HG03045 (cell line): ENCODE results near the gene PSG6.
"Not testable (repeated sequence)": the region's sequence is repeated elsewhere in the genome, so short reads cannot be mapped to it uniquely, and the experiment has no call there.

Experiments used
- ATAC-seq: cut with Tn5 transposase; IDR thresholded peaks from one replicate; pipeline ENCODE4 v1.9.1; 2021; ENCODE audit warnings: mild to moderate bottlenecking, moderate library complexity; ENCODE audit not compliant: unreplicated experiment

PSG6 gene

DNA sequence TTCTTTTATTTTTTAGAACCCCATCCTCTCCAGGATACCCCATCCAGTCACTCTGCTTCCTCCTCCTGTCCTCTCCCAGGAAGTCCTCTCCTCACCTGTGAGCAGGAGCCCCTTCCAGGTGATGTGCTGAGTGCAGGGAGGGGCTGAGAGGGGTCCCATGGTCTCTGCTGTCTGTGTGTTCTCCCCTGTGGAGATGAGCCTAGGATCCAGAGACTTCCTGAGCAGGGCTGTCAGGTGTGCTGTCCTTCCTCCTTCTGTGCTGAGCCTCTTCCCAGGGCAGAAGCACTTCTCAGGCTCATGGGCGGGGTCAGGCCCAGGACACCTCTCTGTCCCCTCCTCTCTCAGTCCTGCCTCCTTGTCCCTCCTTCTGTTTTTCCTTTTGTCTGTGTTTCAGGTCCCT lies at the start of gene PSG6:
Gene PSG6 (minus strand): TSS at position 261 of the 400 bp plus-strand sequence. CDS start 102 bp downstream, at position 159.
- not testable (repeated sequence) for ATAC-seq

- ATAC-seq: no peak
These were observed 47.5 kb upstream of the PSG6 start for GRCh38 chr19:42965176-42965575.

- no peak for ATAC-seq
These were observed 43.4 kb upstream of the PSG6 start for GRCh38 chr19:42961119-42961518.

GRCh38 chr19:42952126-42952525 lies 34.4 kb upstream of the PSG6 start:
- not testable (repeated sequence) for ATAC-seq

DNA sequence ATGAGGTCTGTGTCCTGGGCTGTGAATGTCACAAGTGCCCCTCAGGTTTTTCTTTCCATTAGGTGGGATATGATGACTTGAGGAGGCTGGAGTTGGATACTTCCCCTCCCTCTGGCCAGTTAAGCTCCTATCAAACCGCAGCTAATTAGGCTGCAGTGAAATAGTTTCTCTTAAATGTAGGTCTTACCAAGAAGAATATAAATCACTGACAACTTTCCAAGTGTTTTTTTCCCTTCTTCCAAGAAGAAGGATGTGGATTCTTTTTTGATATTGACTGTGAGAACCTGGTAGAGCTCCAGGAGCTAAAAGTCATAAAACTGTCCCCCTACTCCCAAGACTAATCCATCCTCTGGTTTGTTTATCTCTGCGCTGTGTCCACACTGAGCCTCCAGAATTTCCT lies 33.8 kb upstream of the PSG6 start:
- ATAC-seq: not testable (repeated sequence)

DNA sequence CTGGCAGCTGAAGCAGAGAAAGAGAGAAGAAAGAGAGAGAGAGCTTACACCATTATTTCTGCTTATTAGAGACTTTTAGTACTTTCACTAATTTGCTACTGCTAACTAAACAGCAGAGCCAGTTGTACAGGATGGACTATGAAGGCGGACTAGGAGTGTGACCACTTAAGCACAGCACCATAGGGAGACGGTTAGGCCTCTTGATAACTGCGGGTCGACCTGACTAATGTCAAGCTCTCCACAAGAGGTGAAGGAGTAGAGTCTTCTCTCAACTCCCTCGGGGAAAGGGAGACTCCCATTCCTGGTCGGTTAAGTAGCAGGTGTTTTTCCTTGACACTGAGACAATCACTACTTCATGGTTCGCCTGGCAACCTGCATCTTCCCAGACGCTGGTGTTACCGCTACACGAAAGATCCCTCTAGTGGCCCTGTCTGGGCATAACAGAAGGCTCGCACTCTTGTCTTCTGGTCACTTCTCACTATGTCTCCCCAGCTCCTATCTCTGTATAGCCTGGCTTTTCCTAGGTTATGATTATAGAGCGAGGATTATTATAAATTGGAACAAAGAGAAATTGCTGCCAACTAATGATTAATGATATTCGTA lies 24.6 kb upstream of the PSG6 start:
- no peak for ATAC-seq

DNA sequence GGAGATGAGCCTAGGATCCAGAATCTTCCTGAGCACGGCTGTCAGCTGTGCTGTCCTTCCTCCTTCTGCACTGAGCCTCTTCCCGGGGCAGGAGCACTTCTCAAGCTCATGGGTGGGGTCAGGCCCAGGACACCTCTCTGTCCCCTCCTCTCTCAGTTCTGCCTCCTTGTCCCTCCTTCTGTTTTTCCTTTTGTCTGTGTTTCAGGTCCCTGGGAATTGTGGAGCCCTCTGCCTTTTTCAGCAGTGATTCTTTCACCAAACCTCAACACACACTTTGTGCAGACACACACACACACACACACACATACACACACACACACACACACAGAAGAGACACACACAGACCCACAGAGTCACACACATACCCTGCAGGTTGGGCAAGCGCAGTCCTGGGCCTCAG lies 19.4 kb upstream of the PSG6 start, which contains the start of gene PSG7:
Gene PSG7 (minus strand): TSS at position 101 of the 400 bp plus-strand sequence. CDS start 131 bp downstream, outside the sequence.
- not testable (repeated sequence) for ATAC-seq

DNA sequence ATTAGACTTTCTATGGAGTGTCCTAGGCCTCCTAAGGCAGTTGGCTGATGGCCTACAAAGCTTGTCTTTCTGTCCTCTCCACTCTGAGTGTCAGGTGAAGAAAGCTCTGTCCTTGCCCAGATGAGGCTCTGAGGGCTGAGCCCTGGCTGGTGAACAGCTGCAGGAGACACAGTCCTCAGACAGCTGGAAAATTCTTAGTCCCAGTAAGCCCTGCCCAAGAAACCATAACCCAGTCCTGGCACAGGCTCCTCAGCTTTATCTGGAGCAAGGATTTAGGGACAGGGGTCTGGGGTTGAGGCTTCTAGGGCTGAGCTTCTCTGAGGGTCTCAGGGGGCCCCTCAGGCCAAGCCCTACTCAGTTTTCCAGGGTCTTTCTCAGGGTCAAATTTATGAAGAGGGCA lies 17.0 kb upstream of the PSG6 start:
- not testable (repeated sequence) for ATAC-seq

GRCh38 chr19:42934183-42934582 lies 16.5 kb upstream of the PSG6 start:
- not testable (repeated sequence) for ATAC-seq

GRCh38 chr19:42933412-42933811 lies 15.7 kb upstream of the PSG6 start:
- not testable (repeated sequence) for ATAC-seq

- ATAC-seq: not testable (repeated sequence)
These were observed 14.9 kb upstream of the PSG6 start for GRCh38 chr19:42932485-42933101.

GRCh38 chr19:42930214-42930613 lies 12.5 kb upstream of the PSG6 start:
- ATAC-seq: not testable (repeated sequence)

DNA sequence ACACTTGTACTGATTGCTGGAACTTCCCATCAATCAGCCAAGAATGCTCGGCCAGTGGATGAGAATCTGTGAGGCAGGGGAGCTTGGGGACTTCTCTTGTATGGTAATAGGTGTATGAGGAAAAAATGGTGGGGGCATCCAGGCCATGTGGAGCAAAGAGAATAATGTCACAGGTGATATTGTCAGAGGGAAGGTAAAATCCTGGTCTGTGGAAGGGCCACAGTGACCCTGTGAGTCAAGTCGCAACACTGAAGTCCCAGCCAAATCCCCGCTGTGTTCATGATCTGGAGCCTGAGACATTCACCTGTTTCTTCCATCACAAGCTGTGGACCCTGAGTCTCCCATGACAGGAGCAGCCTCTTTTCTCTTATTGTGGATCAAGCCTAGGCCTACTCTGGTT lies 11.2 kb upstream of the PSG6 start:
- no peak for ATAC-seq

- no peak for ATAC-seq
These were observed 9.1 kb upstream of the PSG6 start for GRCh38 chr19:42926781-42927180.

- not testable (repeated sequence) for ATAC-seq
These were observed 5.4 kb upstream of the PSG6 start for GRCh38 chr19:42923106-42923505.

DNA sequence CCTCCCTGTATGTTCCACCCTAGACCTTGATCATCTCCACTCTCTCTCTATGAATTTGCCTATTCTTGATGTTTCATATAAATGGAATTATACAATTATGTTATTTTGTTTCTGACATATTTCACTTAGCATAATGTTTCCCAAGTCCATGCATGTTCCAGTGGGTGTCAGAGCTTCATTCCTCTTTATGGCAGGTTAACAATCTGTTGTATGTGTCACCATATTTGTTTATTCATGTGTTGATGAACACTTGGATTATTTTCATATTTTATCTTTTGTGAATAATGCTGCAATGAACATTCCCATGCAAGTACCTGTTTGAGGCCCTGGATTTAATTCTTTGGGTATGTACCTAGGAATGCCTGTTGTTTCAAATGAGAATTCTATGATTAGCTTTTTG lies 3.3 kb upstream of the PSG6 start:
- not testable (repeated sequence) for ATAC-seq

- no peak for ATAC-seq
These were observed 2.0 kb upstream of the PSG6 start for GRCh38 chr19:42919757-42920079.

GRCh38 chr19:42919070-42919756 lies 1.5 kb upstream of the PSG6 start:
- ATAC-seq: not testable (repeated sequence)

DNA sequence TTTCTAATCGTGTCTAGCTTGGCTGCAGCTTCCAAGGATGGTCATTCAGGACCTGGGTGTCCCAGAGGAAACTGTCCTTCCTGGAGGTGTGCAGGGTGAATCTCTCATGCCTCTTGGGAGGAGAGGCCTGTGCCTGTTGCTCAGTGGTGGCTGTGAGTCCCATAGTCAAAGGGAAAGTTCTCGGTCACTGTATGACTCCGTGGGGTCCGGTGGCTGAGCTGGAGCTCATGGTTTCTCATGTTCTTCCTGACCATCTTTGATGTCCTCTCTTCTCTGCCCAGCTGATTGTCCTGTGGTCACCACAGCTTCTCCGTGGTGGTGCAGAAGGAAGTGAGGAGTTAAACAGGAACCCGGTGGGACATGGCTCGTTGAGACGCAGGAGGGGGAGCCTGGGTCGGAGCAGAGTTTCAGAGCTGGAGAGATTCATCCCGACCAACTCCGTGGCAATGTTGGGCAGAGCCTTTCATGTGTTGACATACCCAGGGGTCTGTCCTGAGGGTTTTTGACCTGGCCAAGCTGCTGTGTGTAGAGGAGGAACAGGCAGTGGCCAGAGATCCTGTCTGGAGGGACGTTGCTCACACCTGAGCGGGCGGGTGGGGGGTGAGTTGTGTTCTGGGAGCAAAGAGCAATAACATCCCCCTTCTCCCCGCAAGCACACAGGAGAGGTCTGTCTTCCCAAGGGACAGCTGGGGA lies 829 bp upstream of the PSG6 start:
- not testable (repeated sequence) for ATAC-seq

DNA sequence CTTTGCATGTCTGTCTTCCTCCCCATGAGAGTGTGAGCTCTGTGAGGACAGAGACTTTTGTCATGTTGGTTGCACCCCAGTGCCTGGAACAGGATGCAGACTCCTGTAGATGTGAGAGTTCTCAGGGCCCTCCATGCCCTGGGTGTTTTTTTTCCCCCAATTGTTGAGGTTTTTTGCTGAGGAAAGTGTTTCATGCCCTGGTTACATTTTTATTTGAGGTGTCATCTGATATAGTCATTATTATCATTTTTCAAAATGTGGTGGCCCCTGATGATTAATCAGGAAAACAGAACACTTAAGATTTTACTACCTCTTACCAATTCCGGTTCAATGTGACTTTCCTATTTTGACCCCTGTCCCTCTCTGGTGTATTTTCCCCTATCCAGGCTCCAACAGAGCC lies 763 bp downstream of the PSG6 start:
- ATAC-seq: not testable (repeated sequence)

GRCh38 chr19:42913516-42913915 lies 4.2 kb downstream of the PSG6 start:
- not testable (repeated sequence) for ATAC-seq
